OCI-LY1 (cell line): ENCODE data around the gene NKAIN4.

Source experiments
- CTCF ChIP-seq: fragments of 200-600 bp; sonication (generic), shearing (Covaris generic); IDR thresholded peaks from 2 replicates; pipeline ENCODE4 v1.5.1; 2017; ENCODE audit warnings: mild to moderate bottlenecking, antibody characterized with exemption, low read length, moderate library complexity, mixed read lengths
- EZH2 ChIP-seq: fragments of 200-600 bp; sonication (generic), shearing (Covaris generic); IDR thresholded peaks from 2 replicates; pipeline ENCODE4 v1.8.0; 2017; ENCODE audit warnings: borderline replicate concordance, mixed run types, mild to moderate bottlenecking, antibody characterized with exemption, low read length, moderate library complexity, mixed read lengths

- TF ChIP-seq EZH2 (no peak), CTCF (no peak)
Observed at GRCh38 chr20:63297371-63297781, 43.1 kb upstream of the NKAIN4 start.
